Natural killer cell (primary cell): ENCODE measurements around the gene ASB6. TPM values are rescaled to one million over a fixed set of nuclear protein-coding genes. Genes with fewer than 3 reads are reported as not detected.

Experiments
- ATAC-seq, 3 donors: fragments of 150-1000 bp in 2 of 3; fragments of 200-7000 bp in 1 of 3; cut with Tn5 transposase; 1 replicate in 1 of 3; 2 replicates in 2 of 3; pipeline ENCODE4 v1.10.0; 2021; ENCODE audit warnings: mild to moderate bottlenecking in 2 of 3, moderate library complexity in 2 of 3
- DNase-seq, 2 donors: peaks; one replicate each; pipeline versions ENCODE4 v3.0.0 to v3.0.0-alpha.2; 2013 to 2021; ENCODE audit warnings: mixed read lengths in 1 of 2
- H3K27ac ChIP-seq: one replicate; pipeline ENCODE4 v1.5.1; 2013; ENCODE audit warnings: mild to moderate bottlenecking, low read length
- H3K27me3 ChIP-seq: one replicate; pipeline ENCODE4 v1.6.1; 2013; ENCODE audit warnings: low read length; ENCODE audit not compliant: control insufficient read depth, insufficient read depth
- H3K36me3 ChIP-seq: one replicate; pipeline ENCODE4 v1.6.1; 2013; ENCODE audit warnings: low read length; ENCODE audit not compliant: control insufficient read depth, insufficient read depth
- H3K4me1 ChIP-seq: one replicate; pipeline ENCODE4 v1.6.1; 2013; ENCODE audit warnings: low read length; ENCODE audit not compliant: control insufficient read depth, insufficient read depth
- H3K4me3 ChIP-seq: one replicate; pipeline ENCODE4 v1.5.1; 2013; ENCODE audit warnings: low read length
- H3K9me3 ChIP-seq: one replicate; pipeline ENCODE4 v1.6.1; 2013; ENCODE audit warnings: low read length; ENCODE audit not compliant: control insufficient read depth, insufficient read depth
- H3K27ac Mint-ChIP-seq, 2 donors: one replicate each; pipeline ENCODE4 v1.8.0; 2022; ENCODE audit warnings: mild to moderate bottlenecking in 2 of 2, mixed read lengths in 2 of 2, moderate library complexity in 1 of 2
- H3K27me3 Mint-ChIP-seq, 2 donors: one replicate each; pipeline ENCODE4 v1.8.0; 2022; ENCODE audit warnings: low read depth in 2 of 2, mixed read lengths in 2 of 2
- H3K36me3 Mint-ChIP-seq: one replicate; pipeline ENCODE4 v1.8.0; 2022; ENCODE audit warnings: mixed read lengths
- H3K4me1 Mint-ChIP-seq, 2 donors: one replicate each; pipeline ENCODE4 v1.8.0; 2022; ENCODE audit warnings: mixed read lengths in 2 of 2
- H3K4me3 Mint-ChIP-seq: one replicate; pipeline ENCODE4 v1.8.0; 2022; ENCODE audit warnings: mild to moderate bottlenecking, moderate library complexity, mixed read lengths
- H3K9me3 Mint-ChIP-seq, 2 donors: one replicate each; pipeline ENCODE4 v1.8.0; 2022; ENCODE audit warnings: mixed read lengths in 2 of 2
- CTCF ChIP-seq: fragments of 200-600 bp; IDR thresholded peaks from one replicate; pipeline ENCODE4 v1.8.0; 2022; ENCODE audit warnings: antibody characterized with exemption
- WGBS: methylation state at CpG from one replicate; pipeline ENCODE4 v1.1.7; 2013; ENCODE audit warnings: missing lambda C conversion rate; ENCODE audit not compliant: insufficient coverage; 5-methylcytosine and 5-hydroxymethylcytosine counted together
- intact Hi-C: fragments of 100-400 bp; cut with micrococcal nuclease; formaldehyde crosslinking; loops from one replicate; pipeline ENCODE4 v1.14.2; 2022
- total RNA-seq, 4 donors: library from RNA; stranded (reverse); fragments of 120-200 nt in 1 of 4; gene quantifications; one replicate each; pipeline versions ENCODE4 v1.2.3 to v1.2.4, GENCODE V29; 2013 to 2022

ASB6 gene
- total RNA-seq, 3 donors from 2014 or later (not counting 1 experiment from before 2014, with no cell fraction given): 21.9 to 35.4 (median 32.4) TPM

- Mint-ChIP-seq H3K27ac (no peak overlapping the region), H3K27me3 (peaks cover 0 to 3% of the 10 kb centered on the region in 2 donors), H3K36me3 (no peaks in the 10 kb centered on the region), H3K4me1 (peaks cover 21 to 42% of the 10 kb centered on the region in 2 donors), H3K9me3 (no peaks in the 10 kb centered on the region), H3K4me3 (no peak overlapping the region)
- Histone ChIP-seq H3K4me3 (no peak overlapping the region), H3K4me1 (peaks cover 44% of the 10 kb centered on the region), H3K27ac (no peak overlapping the region), H3K36me3 (no peaks in the 10 kb centered on the region), H3K27me3 (no peaks in the 10 kb centered on the region), H3K9me3 (no peaks in the 10 kb centered on the region)
- no peak for DNase-seq
- WGBS: 81% methylated on average over 12 of the region's 12 CpGs
- intact Hi-C loops: no loop called here
- no peak for ATAC-seq
- TF ChIP-seq CTCF: no peak
Observed at GRCh38 chr9:129604056-129604765, 37.7 kb downstream of the ASB6 start.

GRCh38 chr9:129602598-129603415 lies 39.1 kb downstream of the ASB6 start:
- DNase-seq: peak in 1 of 2 donors; percentile 45
- TF ChIP-seq CTCF: no peak
- H3K4me3 Mint-ChIP-seq: no peak overlapping the region
- ATAC-seq: peak; percentile 46 to 60 (median 52)
- Histone ChIP-seq H3K4me3 (no peak overlapping the region), H3K27ac (no peak overlapping the region), H3K4me1 (peaks cover 40% of the 10 kb centered on the region), H3K9me3 (no peaks in the 10 kb centered on the region), H3K27me3 (peaks cover 7% of the 10 kb centered on the region), H3K36me3 (no peaks in the 10 kb centered on the region)
- intact Hi-C loops: no loop called here
- H3K36me3 Mint-ChIP-seq: no peaks in the 10 kb centered on the region
- H3K9me3 Mint-ChIP-seq: no peaks in the 10 kb centered on the region
- 53% methylated on average over 10 of the region's 10 CpGs for WGBS
- H3K4me1 Mint-ChIP-seq: peaks cover 15 to 37% of the 10 kb centered on the region in 2 donors
- H3K27ac Mint-ChIP-seq: peak overlapping the region in 1 of 2 donors; percentile 14
- peaks cover 8 to 15% of the 10 kb centered on the region in 2 donors for H3K27me3 Mint-ChIP-seq

GRCh38 chr9:129601082-129601674 lies 40.8 kb downstream of the ASB6 start:
- WGBS: 97% methylated on average over 8 of the region's 9 CpGs

More at GRCh38 chr9:129601082-129601674, 40.8 kb downstream of the ASB6 start:
- Histone ChIP-seq H3K4me3 (no peak overlapping the region), H3K27me3 (peaks cover 10% of the 10 kb centered on the region), H3K27ac (no peak overlapping the region), H3K9me3 (no peaks in the 10 kb centered on the region), H3K4me1 (peaks cover 44% of the 10 kb centered on the region), H3K36me3 (no peaks in the 10 kb centered on the region)
- no peak for TF ChIP-seq CTCF
- no peaks in the 10 kb centered on the region for H3K36me3 Mint-ChIP-seq
- ATAC-seq (no peak), DNase-seq (no peak)
- H3K27me3 Mint-ChIP-seq: peaks cover 8 to 17% of the 10 kb centered on the region in 2 donors
- H3K9me3 Mint-ChIP-seq: no peaks in the 10 kb centered on the region
- no peak overlapping the region for H3K4me3 Mint-ChIP-seq
- H3K4me1 Mint-ChIP-seq: peaks cover 5 to 30% of the 10 kb centered on the region in 2 donors
- intact Hi-C loops: no loop called here
- no peak overlapping the region for H3K27ac Mint-ChIP-seq
